NCI-H510A (cell line): Measurements from ENCODE around the gene EHBP1L1.
"Not testable (repeated sequence)": the region's sequence is repeated elsewhere in the genome, so short reads cannot be mapped to it uniquely, and the experiment has no call there.

Source experiments
- DNase-seq: peaks from one replicate; lab custom pipeline; 2025; lab: John Stamatoyannopoulos, UW

The EHBP1L1 gene

GRCh38 chr11:65560555-65561418 is 15.1 kb upstream of the EHBP1L1 start:
- no peak for DNase-seq

GRCh38 chr11:65562020-65562419 is 13.8 kb upstream of the EHBP1L1 start:
- no peak for DNase-seq

- no peak for DNase-seq
These were observed 13.1 kb upstream of the EHBP1L1 start for GRCh38 chr11:65562788-65563187.

- DNase-seq: no peak
These were observed 12.3 kb upstream of the EHBP1L1 start for GRCh38 chr11:65563601-65564000.

- DNase-seq: not testable (repeated sequence)
These were observed 10.8 kb upstream of the EHBP1L1 start for GRCh38 chr11:65564879-65565559.

- no peak for DNase-seq
These were observed 10.0 kb upstream of the EHBP1L1 start for GRCh38 chr11:65565624-65566453.

- no peak for DNase-seq
These were observed 6.5 kb upstream of the EHBP1L1 start for GRCh38 chr11:65569164-65569972.

- DNase-seq: peak; percentile 97
These were observed 5.6 kb upstream of the EHBP1L1 start, which contains the start of gene ZNRD2 for GRCh38 chr11:65569973-65570918. Gene ZNRD2, plus strand, starts transcription at chr11:65570477. Its CDS starts 15 bp downstream, at chr11:65570492.

- no peak for DNase-seq
These were observed 4.4 kb upstream of the EHBP1L1 start for GRCh38 chr11:65571420-65571819.

- DNase-seq: no peak
These were observed 3.9 kb upstream of the EHBP1L1 start for GRCh38 chr11:65571940-65572339.

- peak; percentile 70 for DNase-seq
These were observed 3.3 kb upstream of the EHBP1L1 start, which contains the start of gene FAM89B for GRCh38 chr11:65572356-65573051. Gene FAM89B, plus strand, starts transcription at chr11:65572538. Its CDS starts 132 bp downstream, at chr11:65572670.

GRCh38 chr11:65573391-65574079 is 2.3 kb upstream of the EHBP1L1 start:
- DNase-seq: no peak

GRCh38 chr11:65574109-65574810 is 1.6 kb upstream of the EHBP1L1 start:
- DNase-seq: peak; percentile 74

GRCh38 chr11:65574811-65575567 is 864 bp upstream of the EHBP1L1 start:
- no peak for DNase-seq

GRCh38 chr11:65576232-65576866 is 496 bp downstream of the EHBP1L1 start:
- DNase-seq: no peak

GRCh38 chr11:65576867-65577755 is 1.3 kb downstream of the EHBP1L1 start:
- DNase-seq: no peak
